ENCODE results near the gene SYNE2.
"Not testable (repeated sequence)": the region's sequence is repeated elsewhere in the genome, so short reads cannot be mapped to it uniquely, and the experiment has no call there.

Gene SYNE2

GRCh38 chr14:63855281-63855680, 2.5 kb downstream of the SYNE2 start:
- Histone ChIP-seq H3K4me3 (ENCODE audit: low read depth in 1 of 2, low read length in 2 of 2) (no peak overlapping the region), H3K27ac (ENCODE audit: low read length) (no peak overlapping the region), H3K4me1 (ENCODE audit: control insufficient read depth in 1 of 2, insufficient read depth in 2 of 2, low read length in 2 of 2) (peaks cover 0 to 9% of the 10 kb centered on the region in 2 donors), H3K36me3 (ENCODE audit: control insufficient read depth in 1 of 2, insufficient read depth in 2 of 2, low read length in 2 of 2) (no peaks in the 10 kb centered on the region), H3K9me3 (ENCODE audit: control insufficient read depth in 1 of 2, low read length in 2 of 2) (no peaks in the 10 kb centered on the region), H3K27me3 (ENCODE audit: low read depth, low read length) (no peaks in the 10 kb centered on the region)

GRCh38 chr14:63857466-63858030, 4.7 kb downstream of the SYNE2 start:
- no peak overlapping the region for H3K4me3 ChIP-seq (ENCODE audit: low read depth in 1 of 2, low read length in 2 of 2)
- H3K9me3 ChIP-seq (ENCODE audit: control insufficient read depth in 1 of 2, low read length in 2 of 2), result no peaks in the 10 kb centered on the region
- peaks cover 0 to 6% of the 10 kb centered on the region in 2 donors for H3K4me1 ChIP-seq (ENCODE audit: control insufficient read depth in 1 of 2, insufficient read depth in 2 of 2, low read length in 2 of 2)
- H3K27me3 ChIP-seq (ENCODE audit: low read depth, low read length), result no peaks in the 10 kb centered on the region
- no peak overlapping the region for H3K27ac ChIP-seq (ENCODE audit: low read length)
- H3K36me3 ChIP-seq (ENCODE audit: control insufficient read depth in 1 of 2, insufficient read depth in 2 of 2, low read length in 2 of 2), result no peaks in the 10 kb centered on the region

- H3K4me3 ChIP-seq (ENCODE audit: low read depth in 1 of 2, low read length in 2 of 2), result no peak overlapping the region
- H3K27ac ChIP-seq (ENCODE audit: low read length), result no peak overlapping the region
- no peaks in the 10 kb centered on the region for H3K27me3 ChIP-seq (ENCODE audit: low read depth, low read length)
- no peaks in the 10 kb centered on the region for H3K36me3 ChIP-seq (ENCODE audit: control insufficient read depth in 1 of 2, insufficient read depth in 2 of 2, low read length in 2 of 2)
- no peaks in the 10 kb centered on the region for H3K9me3 ChIP-seq (ENCODE audit: control insufficient read depth in 1 of 2, low read length in 2 of 2)
- peaks cover 0 to 8% of the 10 kb centered on the region in 2 donors for H3K4me1 ChIP-seq (ENCODE audit: control insufficient read depth in 1 of 2, insufficient read depth in 2 of 2, low read length in 2 of 2)
These were observed 7.3 kb downstream of the SYNE2 start for GRCh38 chr14:63860146-63860545.

GRCh38 chr14:63862163-63862562, 9.4 kb downstream of the SYNE2 start:
- H3K4me3 ChIP-seq (ENCODE audit: low read depth in 1 of 2, low read length in 2 of 2), result no peak overlapping the region
- H3K27ac ChIP-seq (ENCODE audit: low read length), result no peak overlapping the region
- no peaks in the 10 kb centered on the region for H3K36me3 ChIP-seq (ENCODE audit: control insufficient read depth in 1 of 2, insufficient read depth in 2 of 2, low read length in 2 of 2)
- H3K27me3 ChIP-seq (ENCODE audit: low read depth, low read length), result no peaks in the 10 kb centered on the region
- peaks cover 0 to 8% of the 10 kb centered on the region in 2 donors for H3K4me1 ChIP-seq (ENCODE audit: control insufficient read depth in 1 of 2, insufficient read depth in 2 of 2, low read length in 2 of 2)
- H3K9me3 ChIP-seq (ENCODE audit: control insufficient read depth in 1 of 2, low read length in 2 of 2), result no peaks in the 10 kb centered on the region

GRCh38 chr14:63863004-63863403, 10.2 kb downstream of the SYNE2 start:
- Histone ChIP-seq H3K36me3 (ENCODE audit: control insufficient read depth in 1 of 2, insufficient read depth in 2 of 2, low read length in 2 of 2) (no peaks in the 10 kb centered on the region), H3K27ac (ENCODE audit: low read length) (peak overlapping the region; percentile 5)

GRCh38 chr14:63864775-63865174, 12.0 kb downstream of the SYNE2 start:
- not testable (repeated sequence) for H3K4me1 ChIP-seq (ENCODE audit: control insufficient read depth in 1 of 2, insufficient read depth in 2 of 2, low read length in 2 of 2); H3K9me3 ChIP-seq (ENCODE audit: control insufficient read depth in 1 of 2, low read length in 2 of 2); H3K27me3 ChIP-seq (ENCODE audit: low read depth, low read length); H3K36me3 ChIP-seq (ENCODE audit: control insufficient read depth in 1 of 2, insufficient read depth in 2 of 2, low read length in 2 of 2)
- Histone ChIP-seq H3K4me3 (ENCODE audit: low read depth in 1 of 2, low read length in 2 of 2) (peak overlapping the region in 1 of 2 donors; percentile 7), H3K27ac (ENCODE audit: low read length) (peak overlapping the region; percentile 47)

More at GRCh38 chr14:63863004-63863403, 10.2 kb downstream of the SYNE2 start:
- no peaks in the 10 kb centered on the region for H3K9me3 ChIP-seq (ENCODE audit: control insufficient read depth in 1 of 2, low read length in 2 of 2)
- no peaks in the 10 kb centered on the region for H3K27me3 ChIP-seq (ENCODE audit: low read depth, low read length)
- H3K4me3 ChIP-seq (ENCODE audit: low read depth in 1 of 2, low read length in 2 of 2), result no peak overlapping the region
- H3K4me1 ChIP-seq (ENCODE audit: control insufficient read depth in 1 of 2, insufficient read depth in 2 of 2, low read length in 2 of 2), result peaks cover 0 to 8% of the 10 kb centered on the region in 2 donors

GRCh38 chr14:63867933-63868921, 15.4 kb downstream of the SYNE2 start:
- Histone ChIP-seq H3K27me3 (ENCODE audit: low read depth, low read length) (no peaks in the 10 kb centered on the region), H3K4me3 (ENCODE audit: low read depth in 1 of 2, low read length in 2 of 2) (peak overlapping the region in 1 of 2 donors; percentile 12), H3K36me3 (ENCODE audit: control insufficient read depth in 1 of 2, insufficient read depth in 2 of 2, low read length in 2 of 2) (no peaks in the 10 kb centered on the region), H3K4me1 (ENCODE audit: control insufficient read depth in 1 of 2, insufficient read depth in 2 of 2, low read length in 2 of 2) (peaks cover 0 to 8% of the 10 kb centered on the region in 2 donors), H3K9me3 (ENCODE audit: control insufficient read depth in 1 of 2, low read length in 2 of 2) (no peaks in the 10 kb centered on the region), H3K27ac (ENCODE audit: low read length) (peak overlapping the region; percentile 61)

- H3K9me3 ChIP-seq (ENCODE audit: control insufficient read depth in 1 of 2, low read length in 2 of 2); H3K4me3 ChIP-seq (ENCODE audit: low read depth in 1 of 2, low read length in 2 of 2); H3K36me3 ChIP-seq (ENCODE audit: control insufficient read depth in 1 of 2, insufficient read depth in 2 of 2, low read length in 2 of 2); H3K27ac ChIP-seq (ENCODE audit: low read length); H3K4me1 ChIP-seq (ENCODE audit: control insufficient read depth in 1 of 2, insufficient read depth in 2 of 2, low read length in 2 of 2); H3K27me3 ChIP-seq (ENCODE audit: low read depth, low read length): not testable (repeated sequence)
These were observed 17.3 kb downstream of the SYNE2 start for GRCh38 chr14:63869940-63870752.

- H3K4me3 ChIP-seq (ENCODE audit: low read depth in 1 of 2, low read length in 2 of 2); H3K27ac ChIP-seq (ENCODE audit: low read length); H3K4me1 ChIP-seq (ENCODE audit: control insufficient read depth in 1 of 2, insufficient read depth in 2 of 2, low read length in 2 of 2); H3K27me3 ChIP-seq (ENCODE audit: low read depth, low read length); H3K36me3 ChIP-seq (ENCODE audit: control insufficient read depth in 1 of 2, insufficient read depth in 2 of 2, low read length in 2 of 2); H3K9me3 ChIP-seq (ENCODE audit: control insufficient read depth in 1 of 2, low read length in 2 of 2): not testable (repeated sequence)
These were observed 17.9 kb downstream of the SYNE2 start for GRCh38 chr14:63870753-63871037.

GRCh38 chr14:63874223-63874622, 21.4 kb downstream of the SYNE2 start:
- Histone ChIP-seq H3K4me1 (ENCODE audit: control insufficient read depth in 1 of 2, insufficient read depth in 2 of 2, low read length in 2 of 2) (peaks cover 7 to 9% of the 10 kb centered on the region in 2 donors), H3K27me3 (ENCODE audit: low read depth, low read length) (no peaks in the 10 kb centered on the region), H3K4me3 (ENCODE audit: low read depth in 1 of 2, low read length in 2 of 2) (no peak overlapping the region), H3K27ac (ENCODE audit: low read length) (peak overlapping the region; percentile 73), H3K36me3 (ENCODE audit: control insufficient read depth in 1 of 2, insufficient read depth in 2 of 2, low read length in 2 of 2) (no peaks in the 10 kb centered on the region), H3K9me3 (ENCODE audit: control insufficient read depth in 1 of 2, low read length in 2 of 2) (no peaks in the 10 kb centered on the region)

GRCh38 chr14:63875311-63875710, 22.5 kb downstream of the SYNE2 start:
- Histone ChIP-seq H3K27me3 (ENCODE audit: low read depth, low read length) (no peaks in the 10 kb centered on the region), H3K4me1 (ENCODE audit: control insufficient read depth in 1 of 2, insufficient read depth in 2 of 2, low read length in 2 of 2) (peaks cover 7 to 9% of the 10 kb centered on the region in 2 donors), H3K27ac (ENCODE audit: low read length) (peak overlapping the region; percentile 73), H3K4me3 (ENCODE audit: low read depth in 1 of 2, low read length in 2 of 2) (no peak overlapping the region), H3K9me3 (ENCODE audit: control insufficient read depth in 1 of 2, low read length in 2 of 2) (no peaks in the 10 kb centered on the region), H3K36me3 (ENCODE audit: control insufficient read depth in 1 of 2, insufficient read depth in 2 of 2, low read length in 2 of 2) (no peaks in the 10 kb centered on the region)

Measured in muscle layer of duodenum (tissue), 2 donors.